H1 (cell line): ENCODE results near the gene UBN2. TPM values are rescaled to one million over a fixed set of nuclear protein-coding genes. Genes with fewer than 3 reads are reported as not detected.

Experiments
- CTCF ChIA-PET: fragments of 300-600 bp; sonication (Branson Sonifier 250); formaldehyde crosslinking; loops from one replicate; lab custom pipeline; 2021; ENCODE audit not compliant: partially characterized antibody; lab: Charles Lee
- POLR2A ChIA-PET: fragments of 300-600 bp; sonication (Branson Sonifier 250); formaldehyde crosslinking; loops from one replicate; lab custom pipeline; 2021; ENCODE audit warnings: inconsistent platforms; ENCODE audit not compliant: partially characterized antibody; lab: Charles Lee
- DNase-seq, 2 experiments: peaks; one replicate each; pipeline versions ENCODE4 v3.0.0 to v3.0.0-alpha.2; 2010 to 2022; ENCODE audit warnings: low spot score in 2 of 2, low read depth in 1 of 2, mixed read lengths in 1 of 2
- FAIRE-seq: peaks from 2 replicates; lab custom pipeline; 2011; peaks lifted over from hg19 to GRCh38; lab: Jason Lieb, UNC
- H2AFZ ChIP-seq: 2 replicates; pipeline ENCODE4 v1.8.1; 2012; ENCODE audit warnings: low read length, inconsistent platforms
- H2AK5ac ChIP-seq: 2 replicates; pipeline ENCODE4 v1.6.1; 2013; ENCODE audit warnings: low read depth, low read length
- H2BK120ac ChIP-seq: replicated peaks from 2 replicates; pipeline ENCODE3; 2013; ENCODE audit warnings: low read depth, low read length, inconsistent platforms
- H2BK12ac ChIP-seq: 2 replicates; pipeline ENCODE4 v1.6.1; 2013; ENCODE audit warnings: low read depth, low read length
- H2BK15ac ChIP-seq: 2 replicates; pipeline ENCODE4 v1.6.1; 2013; ENCODE audit warnings: low read length
- H2BK20ac ChIP-seq: 2 replicates; pipeline ENCODE4 v1.6.1; 2013; ENCODE audit warnings: low read length
- H2BK5ac ChIP-seq: 2 replicates; pipeline ENCODE4 v1.6.1; 2013; ENCODE audit warnings: low read depth, low read length
- H3K14ac ChIP-seq: 2 replicates; pipeline ENCODE4 v1.6.1; 2013; ENCODE audit warnings: inconsistent platforms; ENCODE audit not compliant: insufficient read length
- H3K18ac ChIP-seq: 2 replicates; pipeline ENCODE4 v1.6.1; 2013; ENCODE audit warnings: low read length; ENCODE audit errors: extremely low read depth
- H3K23ac ChIP-seq: 2 replicates; pipeline ENCODE4 v1.6.1; 2013; ENCODE audit warnings: inconsistent platforms; ENCODE audit not compliant: insufficient read length
- H3K23me2 ChIP-seq: 2 replicates; pipeline ENCODE4 v1.6.1; 2013; ENCODE audit warnings: low read depth, low read length
- H3K27ac ChIP-seq: 2 replicates; pipeline ENCODE4 v1.6.1; 2011; ENCODE audit warnings: low read depth, low read length, inconsistent platforms
- H3K27me3 ChIP-seq, 4 experiments: replicated peaks in 1 of 4; 1 replicate in 1 of 4; 2 replicates in 3 of 4; pipeline versions ENCODE4 v1.6.1 to v1.8.1; 2011 to 2013; ENCODE audit warnings: low read length in 3 of 4, mild to moderate bottlenecking in 3 of 4, inconsistent platforms in 2 of 4, mixed read lengths in 2 of 4, moderate library complexity in 1 of 4; ENCODE audit not compliant: control insufficient read depth in 3 of 4, insufficient read depth in 3 of 4; ENCODE audit errors: extremely low read depth in 1 of 4
- H3K36me3 ChIP-seq, 4 experiments: 2 replicates each; pipeline versions ENCODE4 v1.6.1 to v1.8.1; 2011 to 2013; ENCODE audit warnings: mild to moderate bottlenecking in 4 of 4, low read length in 3 of 4, moderate library complexity in 2 of 4, control low read depth in 1 of 4, inconsistent platforms in 1 of 4; ENCODE audit not compliant: insufficient read depth in 4 of 4, control insufficient read depth in 2 of 4
- H3K4ac ChIP-seq: replicated peaks from 2 replicates; pipeline ENCODE3; 2013; ENCODE audit warnings: low read length, low read depth, mixed read lengths, inconsistent platforms; ENCODE audit not compliant: insufficient read length
- H3K4me1 ChIP-seq, 4 experiments: replicated peaks in 1 of 4; 1 replicate in 1 of 4; 2 replicates in 3 of 4; pipeline versions ENCODE4 v1.6.1 to v1.8.1; 2011 to 2013; ENCODE audit warnings: low read length in 3 of 4, inconsistent platforms in 2 of 4, mixed read lengths in 1 of 4; ENCODE audit not compliant: insufficient read depth in 4 of 4, control insufficient read depth in 3 of 4
- H3K4me2 ChIP-seq, 2 experiments: 2 replicates each; pipeline versions ENCODE4 v1.6.1 to v1.8.1; 2011 to 2013; ENCODE audit warnings: low read depth in 2 of 2, low read length in 2 of 2, control low read depth in 1 of 2, inconsistent platforms in 1 of 2, mild to moderate bottlenecking in 1 of 2; ENCODE audit not compliant: insufficient read depth in 1 of 2
- H3K4me3 ChIP-seq, 4 experiments: fragments of 200-600, 300-600 bp in 1 of 4; sonication (generic), shearing (Covaris generic), sonication (Bioruptor Twin) in 1 of 4; 2 replicates each; pipeline versions ENCODE4 v1.5.1 to v1.8.1; 2011 to 2016; ENCODE audit warnings: low read length in 4 of 4, low read depth in 3 of 4, control low read depth in 2 of 4, inconsistent platforms in 2 of 4, mild to moderate bottlenecking in 2 of 4, mixed read lengths in 1 of 4, moderate library complexity in 1 of 4; ENCODE audit not compliant: insufficient read depth in 2 of 4; ENCODE audit errors: extremely low read depth in 1 of 4
- H3K56ac ChIP-seq: replicated peaks from 2 replicates; pipeline ENCODE3; 2013; ENCODE audit warnings: low read depth, mild to moderate bottlenecking, mixed read lengths, low read length, inconsistent platforms; ENCODE audit not compliant: insufficient read length
- H3K79me1 ChIP-seq: 2 replicates; pipeline ENCODE4 v1.6.1; 2013; ENCODE audit warnings: low read depth, low read length, control low read depth
- H3K79me2 ChIP-seq, 2 experiments: 2 replicates each; pipeline versions ENCODE4 v1.6.1 to v1.8.1; 2012 to 2013; ENCODE audit warnings: low read length in 2 of 2, mild to moderate bottlenecking in 2 of 2, inconsistent platforms in 1 of 2; ENCODE audit not compliant: insufficient read depth in 2 of 2, control insufficient read depth in 1 of 2
- H3K9ac ChIP-seq, 4 experiments: replicated peaks in 1 of 4; 1 replicate in 1 of 4; 2 replicates in 3 of 4; pipeline versions ENCODE4 v1.6.1 to v1.8.1; 2011 to 2013; ENCODE audit warnings: low read depth in 3 of 4, low read length in 3 of 4, control low read depth in 2 of 4, mild to moderate bottlenecking in 2 of 4, moderate library complexity in 2 of 4, inconsistent platforms in 1 of 4; ENCODE audit errors: extremely low read depth in 1 of 4
- H3K9me3 ChIP-seq, 2 experiments: 2 replicates each; pipeline versions ENCODE4 v1.6.1 to v1.8.1; 2012 to 2013; ENCODE audit warnings: mild to moderate bottlenecking in 2 of 2, moderate library complexity in 2 of 2, control low read depth in 1 of 2, inconsistent platforms in 1 of 2, low read depth in 1 of 2, low read length in 1 of 2, mixed read lengths in 1 of 2; ENCODE audit not compliant: insufficient read depth in 2 of 2
- H4K20me1 ChIP-seq, 2 experiments: replicated peaks in 1 of 2; 2 replicates each; pipeline versions ENCODE3 to v1.8.1; 2011 to 2013; ENCODE audit warnings: inconsistent platforms in 2 of 2, low read length in 2 of 2, mild to moderate bottlenecking in 1 of 2; ENCODE audit not compliant: insufficient read depth in 2 of 2, control insufficient read depth in 1 of 2
- H4K5ac ChIP-seq: 2 replicates; pipeline ENCODE4 v1.6.1; 2013; ENCODE audit warnings: low read length, low read depth, mixed read lengths, inconsistent platforms; ENCODE audit not compliant: insufficient read length
- H4K8ac ChIP-seq: 2 replicates; pipeline ENCODE4 v1.8.0; 2013; ENCODE audit warnings: mild to moderate bottlenecking, moderate library complexity, low read length, inconsistent platforms; ENCODE audit not compliant: insufficient read depth; ENCODE audit errors: extremely low read depth
- H4K91ac ChIP-seq: replicated peaks from 2 replicates; pipeline ENCODE3; 2013; ENCODE audit warnings: low read length, mixed read lengths, inconsistent platforms; ENCODE audit not compliant: insufficient read length
- ATF3 ChIP-seq: IDR thresholded peaks from 2 replicates; pipeline ENCODE4 v1.6.1; 2011; ENCODE audit warnings: low read depth, mild to moderate bottlenecking, low read length; ENCODE audit not compliant: insufficient read depth
- CHD1 ChIP-seq: IDR thresholded peaks from 2 replicates; pipeline ENCODE4 v1.6.1; 2012; ENCODE audit warnings: low read depth, low read length, improper control_type of control experiment
- CHD2 ChIP-seq: IDR thresholded peaks from 2 replicates; pipeline ENCODE4 v1.6.1; 2012; ENCODE audit warnings: low read length, improper control_type of control experiment
- CTBP2 ChIP-seq: IDR thresholded peaks from 2 replicates; pipeline ENCODE4 v1.7.0; 2011; ENCODE audit warnings: borderline replicate concordance, mild to moderate bottlenecking, moderate library complexity, mixed read lengths, low read length; ENCODE audit not compliant: insufficient read depth, insufficient read length
- EZH2 ChIP-seq: fragments of 200-600 bp; sonication (generic); IDR thresholded peaks from 2 replicates; pipeline ENCODE4 v1.7.1; 2012; ENCODE audit warnings: low read depth, mild to moderate bottlenecking, moderate library complexity, low read length, inconsistent platforms; ENCODE audit not compliant: severe bottlenecking
- RBBP5 ChIP-seq: IDR thresholded peaks from 2 replicates; pipeline ENCODE4 v1.7.1; 2012; ENCODE audit warnings: low read depth, mild to moderate bottlenecking, inconsistent platforms, low read length, moderate library complexity, borderline replicate concordance
- RNF2 ChIP-seq: fragments of 200-900, 300-1000 bp; sonication (generic); IDR thresholded peaks from 2 replicates; pipeline ENCODE4 v1.7.1; 2016; ENCODE audit warnings: borderline replicate concordance, low read depth, mild to moderate bottlenecking, antibody characterized with exemption, low read length; ENCODE audit not compliant: poor library complexity, severe bottlenecking; ENCODE audit errors: missing control alignments
- SIN3A ChIP-seq, 2 experiments: IDR thresholded peaks in 1 of 2; conservative IDR thresholded peaks in 1 of 2; 2 replicates each; pipeline ENCODE4 v1.6.1; 2011 to 2012; ENCODE audit warnings: low read length in 2 of 2, improper control_type of control experiment in 1 of 2, low read depth in 1 of 2, mild to moderate bottlenecking in 1 of 2
- SUZ12 ChIP-seq: fragments of 200-600 bp; sonication (generic); IDR thresholded peaks from 2 replicates; pipeline ENCODE4 v1.6.1; 2012; ENCODE audit warnings: mild to moderate bottlenecking, inconsistent platforms, low read length, moderate library complexity, mixed read lengths
- TBP ChIP-seq: IDR thresholded peaks from 2 replicates; pipeline ENCODE4 v1.6.1; 2011; ENCODE audit warnings: low read depth, low read length, improper control_type of control experiment
- TEAD4 ChIP-seq: IDR thresholded peaks from 2 replicates; pipeline ENCODE4 v1.6.1; 2012; ENCODE audit warnings: low read depth, low read length, inconsistent platforms, mixed read lengths
- YY1 ChIP-seq: IDR thresholded peaks from 2 replicates; pipeline ENCODE4 v1.6.1; 2011; ENCODE audit warnings: low read depth, mild to moderate bottlenecking, low read length
- WGBS, 2 experiments: shearing (Covaris generic) in 1 of 2; methylation state at CpG; one replicate each; pipeline versions ENCODE4 v1.1.6 to v1.1.7; 2013 to 2015; ENCODE audit warnings: low lambda C conversion rate in 2 of 2, mixed read lengths in 2 of 2, inconsistent platforms in 1 of 2, low coverage in 1 of 2, missing lambda C conversion rate in 1 of 2; ENCODE audit not compliant: insufficient replicate concordance in 2 of 2, insufficient coverage in 1 of 2, insufficient read length in 1 of 2; ENCODE audit errors: extremely low coverage in 1 of 2, missing lambda C conversion rate in 1 of 2; 5-methylcytosine and 5-hydroxymethylcytosine counted together
- polyA plus RNA-seq, 7 experiments: library from polyadenylated mRNA; depleted of rRNA in 3 of 7; stranded (reverse) in 5 of 7; unstranded in 2 of 7; fragments of >200 nt in 5 of 7; fragments of 200-250 nt in 2 of 7; gene quantifications; 1 replicate in 5 of 7; 2 replicates in 1 of 7; 4 replicates in 1 of 7; pipeline versions ENCODE4 v1.2.1 to v1.2.3, GENCODE V29; 2011 to 2013; ENCODE audit warnings: missing spikeins in 2 of 7, mixed read lengths in 2 of 7
- total RNA-seq: library from RNA; stranded (reverse); fragmentation: NEBNext Ultra II Directional; extraction: Animal tissue kit (Norgen Biotek cat#: 25700); gene quantifications from 2 replicates; pipeline ENCODE4 v1.2.1, GENCODE V29; 2021

The UBN2 gene
- total and polyA plus RNA-seq, 2 of the 8 experiments (the other 6 are each of a cell fraction or from before 2014, with no cell fraction given), result 4.1 to 39.6 TPM

DNA sequence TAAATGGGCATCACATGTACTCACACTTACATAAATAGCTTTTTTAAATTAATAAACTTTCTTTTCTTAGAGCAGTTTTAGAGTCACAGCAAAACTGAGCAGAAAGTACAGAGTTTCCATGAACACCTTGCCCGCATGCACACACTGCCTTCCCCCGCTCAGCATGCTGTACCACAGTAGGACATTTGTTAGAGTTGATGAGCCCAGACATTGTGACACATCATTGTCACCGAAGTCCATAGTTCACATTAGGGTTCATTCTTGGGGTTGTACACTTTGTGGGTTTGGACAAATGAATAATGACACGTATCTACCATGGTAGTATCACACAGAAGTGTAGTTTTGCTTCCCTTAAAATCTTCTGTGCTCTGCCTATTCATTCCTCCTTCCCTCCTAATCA, 23.7 kb downstream of the UBN2 start:
- CTCF ChIA-PET, result no interaction called here
- Histone ChIP-seq H2AFZ (no peak overlapping the region), H3K18ac (no peak overlapping the region)

More for the DNA sequence above, 23.7 kb downstream of the UBN2 start:
- no peak overlapping the region for H2BK120ac ChIP-seq
- H3K14ac ChIP-seq, result no peak overlapping the region
- no peak overlapping the region for H3K4ac ChIP-seq
- no peak overlapping the region for H3K56ac ChIP-seq
- FAIRE-seq (no peak), DNase-seq (no peak)
- H3K79me2 ChIP-seq, result no peaks in the 10 kb centered on the region
- no peak overlapping the region for H3K4me2 ChIP-seq
- H3K4me3 ChIP-seq, result no peak overlapping the region
- no peak overlapping the region for H2AK5ac ChIP-seq
- H4K8ac ChIP-seq, result no peak overlapping the region
- no peaks in the 10 kb centered on the region for H3K23me2 ChIP-seq
- no peaks in the 10 kb centered on the region for H3K4me1 ChIP-seq
- no peak overlapping the region for H2BK12ac ChIP-seq
- H3K36me3 ChIP-seq, result peaks cover 0 to 54% (median 18%) of the 10 kb centered on the region in 4 experiments; a peak in 5 of 8 replicates
- no peaks in the 10 kb centered on the region for H3K9me3 ChIP-seq
- no peak overlapping the region for H4K91ac ChIP-seq
- H4K5ac ChIP-seq, result no peak overlapping the region
- POLR2A ChIA-PET, result no interaction called here
- H3K27ac ChIP-seq, result no peak overlapping the region
- no peak overlapping the region for H2BK5ac ChIP-seq
- WGBS, 2 experiments, result 85% methylated on average over 4 of the region's 4 CpGs; no CpG with 5 or more reads in 1 of the 2 experiments
- H3K23ac ChIP-seq, result no peak overlapping the region
- H3K79me1 ChIP-seq, result no peaks in the 10 kb centered on the region
- no peak overlapping the region for H3K9ac ChIP-seq
- TF ChIP-seq SUZ12 (no peak), EZH2 (no peak), RBBP5 (no peak), YY1 (no peak), CTBP2 (no peak), CHD2 (no peak), RNF2 (no peak), CHD1 (no peak), TBP (no peak), ATF3 (no peak), SIN3A (conservative IDR thresholded peaks at IDR 0.05 in 1 of 2, IDR thresholded peaks at IDR 0.05 in 1 of 2; ENCODE audit: low read depth in 1 of 2, low read length in 2 of 2) (no peak), TEAD4 (no peak)
- no peak overlapping the region for H2BK15ac ChIP-seq
- H2BK20ac ChIP-seq, result no peak overlapping the region
- H4K20me1 ChIP-seq, result no peaks in the 10 kb centered on the region
- no peaks in the 10 kb centered on the region for H3K27me3 ChIP-seq
